Measurements from ENCODE around the gene APRT. TPM values are rescaled to one million over a fixed set of nuclear protein-coding genes. Genes with fewer than 3 reads are reported as not detected.
A peak's percentile ranks its signal among the peaks of the same experiment; 100 is the strongest.

APRT gene
- total RNA-seq, 1 experiment from 2014 or later, result 350 TPM

- TSS peak; percentile 52 for BruUV-seq (replicated peaks)
- TF ChIP-seq CTCF (conservative IDR thresholded peaks at IDR 0.05; ENCODE audit: low read depth, low read length), result no peak
- no peak for TF ChIP-seq EZH2 (IDR thresholded peaks at IDR 0.05; ENCODE audit: low read length, unreplicated experiment)
- no peak for TF ChIP-seq EZH2phosphoT487 (IDR thresholded peaks at IDR 0.05; ENCODE audit: borderline replicate concordance, low read length)
These were observed 41.1 kb downstream of the APRT start for GRCh38 chr16:88770461-88771293.

GRCh38 chr16:88769617-88770460 is 41.9 kb downstream of the APRT start:
- H3K27me3 ChIP-seq (ENCODE audit: low read length), result no peaks in the 10 kb centered on the region
- no peaks in the 10 kb centered on the region for H3F3A ChIP-seq (ENCODE audit: low read length, unreplicated experiment)
- ATAC-seq, result peak; percentile 39
- H3K4me3 ChIP-seq (ENCODE audit: low read length), result peak overlapping the region; percentile 47; the same call in 1 of the 2 replicates
- peaks cover 51% of the 10 kb centered on the region for H3K4me1 ChIP-seq (ENCODE audit: insufficient read depth, low read length)
- H3K27ac ChIP-seq (ENCODE audit: low read length), result peak overlapping the region; percentile 91
- intact Hi-C loops (cut with micrococcal nuclease), result no loop called here
- CTCF ChIA-PET, result interaction anchor here (1.9 kb wide), 1 partner anchor 32 kb away, joined by 9 read pairs; no protein-coding TSS in a partner anchor
- DNase-seq, result peak; percentile 48
- H3K4me2 ChIP-seq (ENCODE audit: low read length), result peak overlapping the region; percentile 82
- POLR2A ChIA-PET (ENCODE audit: unreplicated experiment), result interaction anchor here (0.8 kb wide), 1 partner anchor 14 kb away, joined by 4 read pairs; no protein-coding TSS in a partner anchor
- peaks cover 23% of the 10 kb centered on the region; the same call in 1 of the 2 replicates for H4K20me1 ChIP-seq (ENCODE audit: low read length)
- H3K9ac ChIP-seq (ENCODE audit: low read length), result peak overlapping the region; percentile 67
- TF ChIP-seq EZH2 (IDR thresholded peaks at IDR 0.05; ENCODE audit: low read length, unreplicated experiment) (no peak), CTCF (conservative IDR thresholded peaks at IDR 0.05; ENCODE audit: low read depth, low read length) (no peak), EZH2phosphoT487 (IDR thresholded peaks at IDR 0.05; ENCODE audit: borderline replicate concordance, low read length) (no peak)
- no peak overlapping the region for H2AFZ ChIP-seq (ENCODE audit: low read length)
- peaks cover 97% of the 10 kb centered on the region for H3K79me2 ChIP-seq (ENCODE audit: low read length)
- H3K9me2 ChIP-seq (replicated peaks; ENCODE audit: low read length), result no peaks in the 10 kb centered on the region
- no peaks in the 10 kb centered on the region for H3K9me3 ChIP-seq (ENCODE audit: low read length)
- H3K36me3 ChIP-seq (ENCODE audit: low read depth, low read length), result no peaks in the 10 kb centered on the region
- BruUV-seq (replicated peaks), result no TSS peak

More at GRCh38 chr16:88770461-88771293, 41.1 kb downstream of the APRT start:
- H3F3A ChIP-seq (ENCODE audit: low read length, unreplicated experiment), result no peaks in the 10 kb centered on the region
- no peak overlapping the region for H2AFZ ChIP-seq (ENCODE audit: low read length)
- H3K9me3 ChIP-seq (ENCODE audit: low read length), result no peaks in the 10 kb centered on the region
- H3K36me3 ChIP-seq (ENCODE audit: low read depth, low read length), result no peaks in the 10 kb centered on the region
- ChIA-PET CTCF (interaction anchor here (0.7 to 1.9 kb wide), 2 partner anchors 14 to 33 kb away, joined by 3 to 9 read pairs; no protein-coding TSS in a partner anchor), POLR2A (ENCODE audit: unreplicated experiment) (interaction anchor here (0.8 kb wide), 1 partner anchor 14 kb away, joined by 4 read pairs; no protein-coding TSS in a partner anchor)
- peaks cover 97% of the 10 kb centered on the region for H3K79me2 ChIP-seq (ENCODE audit: low read length)
- peak overlapping the region; percentile 91 for H3K27ac ChIP-seq (ENCODE audit: low read length)
- H3K4me3 ChIP-seq (ENCODE audit: low read length), result peak overlapping the region; percentile 47; the same call in 1 of the 2 replicates
- ATAC-seq (peak; percentile 72), DNase-seq (peak; percentile 61)
- H4K20me1 ChIP-seq (ENCODE audit: low read length), result peaks cover 23% of the 10 kb centered on the region; the same call in 1 of the 2 replicates
- peak overlapping the region; percentile 82 for H3K4me2 ChIP-seq (ENCODE audit: low read length)
- peaks cover 45% of the 10 kb centered on the region for H3K4me1 ChIP-seq (ENCODE audit: insufficient read depth, low read length)
- H3K9ac ChIP-seq (ENCODE audit: low read length), result peak overlapping the region; percentile 67
- no peaks in the 10 kb centered on the region for H3K9me2 ChIP-seq (replicated peaks; ENCODE audit: low read length)
- intact Hi-C loops (cut with micrococcal nuclease), result no loop called here
- no peaks in the 10 kb centered on the region for H3K27me3 ChIP-seq (ENCODE audit: low read length)
